ENCODE data around the gene ADAP2.

DNA sequence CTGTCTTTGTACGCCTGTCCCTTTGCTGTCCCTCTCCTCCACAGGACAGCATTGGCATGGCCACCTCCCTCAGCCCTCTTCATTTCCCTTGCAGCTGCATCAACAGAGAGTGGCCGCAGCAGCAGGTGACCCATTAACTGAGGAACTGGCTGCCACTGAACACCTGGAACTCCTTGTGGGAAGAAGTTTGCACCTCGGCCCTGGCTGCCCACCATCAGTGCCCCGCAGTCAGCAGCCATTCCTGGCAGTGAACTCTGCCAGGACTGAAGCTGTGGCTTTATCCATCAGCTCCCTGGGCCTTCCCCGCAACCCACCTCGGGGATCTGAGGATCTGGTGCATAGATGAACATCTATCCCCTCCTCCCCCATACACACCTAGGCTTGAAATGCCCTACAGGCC lies 36.0 kb downstream of the ADAP2 start:
- TF ChIP-seq FOS (IDR thresholded peaks at IDR 0.05; ENCODE audit: borderline replicate concordance, extremely low read depth, insufficient read length) = no peak
- no peak for TF ChIP-seq REST (IDR thresholded peaks at IDR 0.05; ENCODE audit: low read depth, low read length)
- TF ChIP-seq FOXM1 (IDR thresholded peaks at IDR 0.05; ENCODE audit: low read depth, low read length) = no peak
- no peak for TF ChIP-seq SP1 (IDR thresholded peaks at IDR 0.05; ENCODE audit: low read depth, low read length)
- TF ChIP-seq YY1 (IDR thresholded peaks at IDR 0.05; ENCODE audit: low read depth, low read length) = no peak
- TF ChIP-seq EZH2 (IDR thresholded peaks at IDR 0.05; ENCODE audit: borderline replicate concordance, control insufficient read depth, low read depth, low read length) = no peak
- no peak for TF ChIP-seq CTCF (IDR thresholded peaks at IDR 0.05 in 2 of 3, conservative IDR thresholded peaks at IDR 0.05 in 1 of 3; ENCODE audit: control insufficient read depth in 2 of 3, extremely low read depth in 1 of 3, insufficient read depth in 1 of 3, low read depth in 3 of 3, low read length in 3 of 3)
- TF ChIP-seq BRCA1 (IDR thresholded peaks at IDR 0.05; ENCODE audit: low read depth, low read length) = no peak
- TF ChIP-seq, protein P1, sequence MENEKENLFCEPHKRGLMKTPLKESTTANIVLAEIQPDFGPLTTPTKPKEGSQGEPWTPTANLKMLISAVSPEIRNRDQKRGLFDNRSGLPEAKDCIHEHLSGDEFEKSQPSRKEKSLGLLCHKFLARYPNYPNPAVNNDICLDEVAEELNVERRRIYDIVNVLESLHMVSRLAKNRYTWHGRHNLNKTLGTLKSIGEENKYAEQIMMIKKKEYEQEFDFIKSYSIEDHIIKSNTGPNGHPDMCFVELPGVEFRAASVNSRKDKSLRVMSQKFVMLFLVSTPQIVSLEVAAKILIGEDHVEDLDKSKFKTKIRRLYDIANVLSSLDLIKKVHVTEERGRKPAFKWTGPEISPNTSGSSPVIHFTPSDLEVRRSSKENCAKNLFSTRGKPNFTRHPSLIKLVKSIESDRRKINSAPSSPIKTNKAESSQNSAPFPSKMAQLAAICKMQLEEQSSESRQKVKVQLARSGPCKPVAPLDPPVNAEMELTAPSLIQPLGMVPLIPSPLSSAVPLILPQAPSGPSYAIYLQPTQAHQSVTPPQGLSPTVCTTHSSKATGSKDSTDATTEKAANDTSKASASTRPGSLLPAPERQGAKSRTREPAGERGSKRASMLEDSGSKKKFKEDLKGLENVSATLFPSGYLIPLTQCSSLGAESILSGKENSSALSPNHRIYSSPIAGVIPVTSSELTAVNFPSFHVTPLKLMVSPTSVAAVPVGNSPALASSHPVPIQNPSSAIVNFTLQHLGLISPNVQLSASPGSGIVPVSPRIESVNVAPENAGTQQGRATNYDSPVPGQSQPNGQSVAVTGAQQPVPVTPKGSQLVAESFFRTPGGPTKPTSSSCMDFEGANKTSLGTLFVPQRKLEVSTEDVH (IDR thresholded peaks at IDR 0.05; ENCODE audit: low read depth, partially characterized antibody) = no peak
- TF ChIP-seq EED (IDR thresholded peaks at IDR 0.05; ENCODE audit: low read depth) = no peak

All from GM12878 (cell line).